PC-3 (cell line): ENCODE measurements around the gene SERPIND1. TPM values are rescaled to one million over a fixed set of nuclear protein-coding genes. Genes with fewer than 3 reads are reported as not detected.

Experiments
- ATAC-seq: fragments of 200-7000 bp; cut with Tn5 transposase; 2 replicates; pipeline ENCODE4 v1.9.1; 2020; ENCODE audit warnings: mild to moderate bottlenecking, moderate library complexity
- BruUV-seq: library from RNA; stranded (reverse); fragments of 400-500 nt; replicated peaks from 2 replicates; lab custom pipeline; 2021; lab: Mats Ljungman, UMichigan
- CTCF ChIA-PET: fragments of 300-600 bp; sonication (Branson Sonifier 250); formaldehyde crosslinking; loops from one replicate; lab custom pipeline; 2022; ENCODE audit warnings: antibody characterized with exemption; lab: Charles Lee
- POLR2A ChIA-PET: fragments of 300-600 bp; sonication (Branson Sonifier 250); formaldehyde crosslinking; loops from one replicate; lab custom pipeline; 2022; ENCODE audit warnings: antibody characterized with exemption; ENCODE audit not compliant: unreplicated experiment; lab: Charles Lee
- DNase-seq: peaks from one replicate; pipeline ENCODE4 v3.0.0-alpha.2; 2015
- H2AFZ ChIP-seq: fragments of 300-600 bp; sonication (generic); 2 replicates; pipeline ENCODE4 v1.6.0; 2016; ENCODE audit warnings: antibody characterized with exemption, low read length
- H3F3A ChIP-seq: fragments of 300-600 bp; sonication (generic); one replicate; pipeline ENCODE4 v1.6.0; 2017; ENCODE audit warnings: antibody characterized with exemption, low read length, control low read depth, mild to moderate bottlenecking; ENCODE audit not compliant: unreplicated experiment
- H3K27ac ChIP-seq: fragments of 300-600 bp; sonication (generic); 2 replicates; pipeline ENCODE4 v1.5.1; 2016; ENCODE audit warnings: mild to moderate bottlenecking, low read length
- H3K27me3 ChIP-seq: fragments of 300-600 bp; sonication (generic); 2 replicates; pipeline ENCODE4 v1.6.1; 2016; ENCODE audit warnings: low read length, mixed read lengths
- H3K36me3 ChIP-seq: fragments of 300-600 bp; sonication (generic); 2 replicates; pipeline ENCODE4 v1.6.1; 2016; ENCODE audit warnings: low read depth, mixed run types, low read length, mixed read lengths
- H3K4me1 ChIP-seq: fragments of 300-600 bp; sonication (generic); 2 replicates; pipeline ENCODE4 v1.5.1; 2016; ENCODE audit warnings: low read length; ENCODE audit not compliant: insufficient read depth
- H3K4me2 ChIP-seq: fragments of 300-600 bp; sonication (generic); 2 replicates; pipeline ENCODE4 v1.6.0; 2016; ENCODE audit warnings: low read length
- H3K4me3 ChIP-seq: fragments of 300-600 bp; sonication (generic); 2 replicates; pipeline ENCODE4 v1.5.1; 2016; ENCODE audit warnings: mild to moderate bottlenecking, low read length, mixed read lengths
- H3K79me2 ChIP-seq: fragments of 300-600 bp; sonication (generic); 2 replicates; pipeline ENCODE4 v1.6.1; 2017; ENCODE audit warnings: low read length, mixed read lengths
- H3K9ac ChIP-seq: fragments of 300-600 bp; sonication (generic); 2 replicates; pipeline ENCODE4 v1.6.0; 2016; ENCODE audit warnings: mild to moderate bottlenecking, low read length
- H3K9me2 ChIP-seq: fragments of 300-600 bp; sonication (generic); replicated peaks from 2 replicates; pipeline ENCODE4 v1.6.1; 2016; ENCODE audit warnings: mixed run types, low read length, mixed read lengths
- H3K9me3 ChIP-seq: fragments of 300-600 bp; sonication (generic); 2 replicates; pipeline ENCODE4 v1.6.1; 2016; ENCODE audit warnings: low read length, mixed read lengths
- H4K20me1 ChIP-seq: fragments of 300-600 bp; sonication (generic); 2 replicates; pipeline ENCODE4 v1.6.1; 2016; ENCODE audit warnings: low read length, mixed read lengths
- CTCF ChIP-seq: fragments of 300-600 bp; sonication (generic); conservative IDR thresholded peaks from 2 replicates; pipeline ENCODE4 v1.5.1; 2017; ENCODE audit warnings: antibody characterized with exemption, low read depth, mild to moderate bottlenecking, low read length
- EZH2 ChIP-seq: fragments of 300-600 bp; sonication (generic); IDR thresholded peaks from one replicate; pipeline ENCODE4 v1.6.1; 2017; ENCODE audit warnings: antibody characterized with exemption, mild to moderate bottlenecking, low read length; ENCODE audit not compliant: unreplicated experiment
- EZH2phosphoT487 ChIP-seq: fragments of 300-600 bp; sonication (generic); IDR thresholded peaks from 2 replicates; pipeline ENCODE4 v1.6.1; 2018; ENCODE audit warnings: mild to moderate bottlenecking, antibody characterized with exemption, low read length, borderline replicate concordance
- intact Hi-C: fragments of 100-400 bp; cut with micrococcal nuclease; formaldehyde crosslinking; loops from 2 replicates; pipeline ENCODE4 v1.9.0; 2023
- total RNA-seq: library from RNA; depleted of rRNA; stranded (reverse); fragments of >200 nt; gene quantifications from 2 replicates; pipeline ENCODE4 v1.2.3, GENCODE V29; 2014

SERPIND1 gene
- total RNA-seq, 1 experiment from 2014 or later: 2.9 TPM

GRCh38 chr22:20798974-20799373, 25.1 kb downstream of the SERPIND1 start:
- Histone ChIP-seq H3K4me3 (no peak overlapping the region), H3K79me2 (no peaks in the 10 kb centered on the region), H4K20me1 (no peaks in the 10 kb centered on the region), H3F3A (no peaks in the 10 kb centered on the region), H3K9me3 (no peaks in the 10 kb centered on the region), H3K9ac (no peak overlapping the region), H3K27me3 (no peaks in the 10 kb centered on the region), H3K36me3 (peaks cover 6% of the 10 kb centered on the region; the same call in 1 of the 2 replicates), H3K4me2 (no peak overlapping the region), H2AFZ (no peak overlapping the region), H3K4me1 (no peaks in the 10 kb centered on the region), H3K27ac (no peak overlapping the region), H3K9me2 (no peaks in the 10 kb centered on the region)
- intact Hi-C loops: no loop called here
- BruUV-seq: no TSS peak
- DNase-seq: no peak
- TF ChIP-seq EZH2phosphoT487 (no peak), CTCF (no peak), EZH2 (no peak)
- no peak for ATAC-seq
- ChIA-PET CTCF (no interaction called here), POLR2A (no interaction called here)

- no peak for DNase-seq
- no peaks in the 10 kb centered on the region for H4K20me1 ChIP-seq
- no peaks in the 10 kb centered on the region for H3K9me2 ChIP-seq
- no peaks in the 10 kb centered on the region for H3K9me3 ChIP-seq
- no peaks in the 10 kb centered on the region for H3F3A ChIP-seq
- no peak overlapping the region for H2AFZ ChIP-seq
- no peaks in the 10 kb centered on the region for H3K79me2 ChIP-seq
- H3K27me3 ChIP-seq: no peaks in the 10 kb centered on the region
- TF ChIP-seq EZH2phosphoT487 (no peak), CTCF (no peak), EZH2 (no peak)
- no peak overlapping the region for H3K4me3 ChIP-seq
- H3K36me3 ChIP-seq: peaks cover 7% of the 10 kb centered on the region; the same call in 1 of the 2 replicates
- POLR2A ChIA-PET: no interaction called here
- CTCF ChIA-PET: no interaction called here
- no peak overlapping the region for H3K27ac ChIP-seq
- H3K4me1 ChIP-seq: no peaks in the 10 kb centered on the region
- intact Hi-C loops: no loop called here
- no peak for ATAC-seq
- no peak overlapping the region for H3K9ac ChIP-seq
- no TSS peak for BruUV-seq
- H3K4me2 ChIP-seq: no peak overlapping the region
These were observed 25.5 kb downstream of the SERPIND1 start for GRCh38 chr22:20799449-20799848.

- Histone ChIP-seq H3K9me3 (no peaks in the 10 kb centered on the region), H3K27ac (no peak overlapping the region), H3K4me2 (no peak overlapping the region), H3F3A (no peaks in the 10 kb centered on the region), H3K9ac (no peak overlapping the region), H3K27me3 (no peaks in the 10 kb centered on the region), H3K79me2 (no peaks in the 10 kb centered on the region), H3K9me2 (no peaks in the 10 kb centered on the region), H4K20me1 (no peaks in the 10 kb centered on the region), H2AFZ (no peak overlapping the region), H3K36me3 (peaks cover 14% of the 10 kb centered on the region; the same call in 1 of the 2 replicates), H3K4me3 (no peak overlapping the region), H3K4me1 (peaks cover 17% of the 10 kb centered on the region)
- no TSS peak for BruUV-seq
- no peak for ATAC-seq
- intact Hi-C loops: loop anchor here (10.0 kb wide), 1 partner anchor 52 kb away; the partner anchor contains the start of genes PI4KA and SNAP29
- ChIA-PET POLR2A (no interaction called here), CTCF (no interaction called here)
- no peak for DNase-seq
- TF ChIP-seq CTCF (no peak), EZH2 (no peak), EZH2phosphoT487 (no peak)
These were observed 28.5 kb downstream of the SERPIND1 start for GRCh38 chr22:20802452-20802851.
